ENCODE results near the gene MYL3.

The MYL3 gene

GRCh38 chr3:46907960-46908293, 44.7 kb upstream of the MYL3 start:
- TF ChIP-seq CTCF (IDR thresholded peaks at IDR 0.05; ENCODE audit: low read depth, low read length) = no peak
- no peak for DNase-seq (ENCODE audit: extremely low read depth, low read depth)

GRCh38 chr3:46907271-46907670, 44.0 kb upstream of the MYL3 start:
- DNase-seq (ENCODE audit: extremely low read depth, low read depth) = no peak

GRCh38 chr3:46906471-46907058, 43.3 kb upstream of the MYL3 start:
- TF ChIP-seq CTCF (IDR thresholded peaks at IDR 0.05; ENCODE audit: low read depth, low read length) = no peak
- DNase-seq (ENCODE audit: extremely low read depth, low read depth) = no peak

More at GRCh38 chr3:46907271-46907670, 44.0 kb upstream of the MYL3 start:
- TF ChIP-seq CTCF (IDR thresholded peaks at IDR 0.05; ENCODE audit: low read depth, low read length) = no peak

- no peak for TF ChIP-seq CTCF (IDR thresholded peaks at IDR 0.05; ENCODE audit: low read depth, low read length)
- DNase-seq (ENCODE audit: extremely low read depth, low read depth) = no peak
These were observed 42.6 kb upstream of the MYL3 start for GRCh38 chr3:46905661-46906451.

GRCh38 chr3:46905213-46905560, 41.9 kb upstream of the MYL3 start:
- no peak for DNase-seq (ENCODE audit: extremely low read depth, low read depth)
- no peak for TF ChIP-seq CTCF (IDR thresholded peaks at IDR 0.05; ENCODE audit: low read depth, low read length)

- no peak for TF ChIP-seq CTCF (IDR thresholded peaks at IDR 0.05; ENCODE audit: low read depth, low read length)
- no peak for DNase-seq (ENCODE audit: extremely low read depth, low read depth)
These were observed 41.3 kb upstream of the MYL3 start for GRCh38 chr3:46904303-46905212.
